HT1080 (cell line): Measurements from ENCODE around the gene TUBG1. TPM values are rescaled to one million over a fixed set of nuclear protein-coding genes. Genes with fewer than 3 reads are reported as not detected.

Experiments
- total RNA-seq: library from RNA; depleted of rRNA; stranded (reverse); fragments of >200 nt; shearing (Covaris generic); gene quantifications from 2 replicates; pipeline ENCODE4 v1.2.3, GENCODE V29; 2014; rRNA removed

TUBG1 gene
- total RNA-seq, 1 experiment from 2014 or later = 165 TPM

Other genes starting within 250 kb of the TUBG1 start
- 32.9 and 42.2 TPM in 2 replicates for gene STAT3, start 221.2 kb upstream of the TUBG1 start, total RNA-seq
- 232 and 236 TPM in 2 replicates for gene CAVIN1, start 186.4 kb upstream of the TUBG1 start, total RNA-seq
- gene ATP6V0A1, start 150.8 kb upstream of the TUBG1 start, total RNA-seq = 11.8 and 14.8 TPM in 2 replicates
- gene NAGLU, start 73.4 kb upstream of the TUBG1 start, total RNA-seq = 22.7 and 30.6 TPM in 2 replicates
- gene HSD17B1, start 56.8 kb upstream of the TUBG1 start, total RNA-seq = 0.40 and 0.59 TPM in 2 replicates
- 51.7 and 56.2 TPM in 2 replicates for gene COASY, start 47.5 kb upstream of the TUBG1 start, total RNA-seq
- 29.3 and 37.8 TPM in 2 replicates for gene MLX, start 42.6 kb upstream of the TUBG1 start, total RNA-seq
- gene PSMC3IP, start 32.0 kb upstream of the TUBG1 start, total RNA-seq = 47.8 and 50.2 TPM in 2 replicates
- 30.9 and 34.0 TPM in 2 replicates for gene RETREG3, start 309 bp upstream of the TUBG1 start, total RNA-seq
- 6.8 and 9.3 TPM in 2 replicates for gene TUBG2, start 49.6 kb downstream of the TUBG1 start, total RNA-seq
- 14.7 and 15.7 TPM in 2 replicates for gene PLEKHH3, start 67.3 kb downstream of the TUBG1 start, total RNA-seq
- gene CCR10, start 72.2 kb downstream of the TUBG1 start, total RNA-seq = 2.1 and 2.5 TPM in 2 replicates
- gene CNTNAP1, start 72.8 kb downstream of the TUBG1 start, total RNA-seq = 8.6 and 9.9 TPM in 2 replicates
- 6.1 and 6.3 TPM in 2 replicates for gene EZH1, start 135.4 kb downstream of the TUBG1 start, total RNA-seq
- gene RAMP2, start 151.5 kb downstream of the TUBG1 start, total RNA-seq = 0.40 and 1.4 TPM in 2 replicates
- gene VPS25, start 163.8 kb downstream of the TUBG1 start, total RNA-seq = 110 and 122 TPM in 2 replicates
- 5.7 and 8.9 TPM in 2 replicates for gene WNK4, start 170.9 kb downstream of the TUBG1 start, total RNA-seq
- 65.2 and 97.2 TPM in 2 replicates for gene COA3, start 189.0 kb downstream of the TUBG1 start, total RNA-seq
- 0.13 and 0.27 TPM in 2 replicates for gene CNTD1, start 189.2 kb downstream of the TUBG1 start, total RNA-seq
- 159 and 182 TPM in 2 replicates for gene BECN1, start 214.6 kb downstream of the TUBG1 start, total RNA-seq
- gene PSME3, start 223.7 kb downstream of the TUBG1 start, total RNA-seq = 146 and 205 TPM in 2 replicates
- 0.95 and 1.4 TPM in 2 replicates for gene AOC2, start 234.9 kb downstream of the TUBG1 start, total RNA-seq
- 0.11 TPM in 1 of 2 replicates, not detected in the other for gene AOC3, start 241.5 kb downstream of the TUBG1 start, total RNA-seq